Measurements from ENCODE around the gene GRPEL2. TPM values are rescaled to one million over a fixed set of nuclear protein-coding genes. Genes with fewer than 3 reads are reported as not detected.

GRPEL2 gene
- total RNA-seq, 3 donors from 2014 or later, result 9.9 to 15.2 (median 11.1) TPM

DNA sequence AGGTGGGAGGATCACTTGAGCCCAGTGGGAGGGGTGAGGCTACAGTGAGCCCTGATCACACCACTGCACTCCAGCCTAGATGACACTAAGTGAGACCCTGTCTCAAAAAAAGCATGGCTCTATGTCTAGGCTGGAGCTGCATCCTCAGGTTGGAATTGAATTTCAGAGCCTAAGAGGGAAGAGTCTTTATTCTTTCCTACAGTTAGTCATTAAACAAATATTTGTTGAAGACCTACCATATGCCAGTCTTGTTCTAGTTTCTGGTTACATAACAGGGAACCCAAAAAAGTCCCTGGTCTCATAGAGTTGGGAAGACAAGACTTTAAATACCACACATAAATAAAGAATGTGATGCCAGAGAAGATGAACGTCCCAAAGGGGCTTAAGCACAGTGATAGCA is 6.9 kb upstream of the GRPEL2 start:
- H3K9me3 ChIP-seq, result no peaks in the 10 kb centered on the region
- no peaks in the 10 kb centered on the region for H3K4me1 ChIP-seq (ENCODE audit: low read depth)
- no peak for ATAC-seq
- no peaks in the 10 kb centered on the region for H3K36me3 ChIP-seq (ENCODE audit: low read depth)
- DNase-seq, result no peak
- intact Hi-C loops (cut with DNase I, micrococcal nuclease), result no loop called here
- H3K4me3 ChIP-seq, result no peak overlapping the region
- TF ChIP-seq, protein P1, sequence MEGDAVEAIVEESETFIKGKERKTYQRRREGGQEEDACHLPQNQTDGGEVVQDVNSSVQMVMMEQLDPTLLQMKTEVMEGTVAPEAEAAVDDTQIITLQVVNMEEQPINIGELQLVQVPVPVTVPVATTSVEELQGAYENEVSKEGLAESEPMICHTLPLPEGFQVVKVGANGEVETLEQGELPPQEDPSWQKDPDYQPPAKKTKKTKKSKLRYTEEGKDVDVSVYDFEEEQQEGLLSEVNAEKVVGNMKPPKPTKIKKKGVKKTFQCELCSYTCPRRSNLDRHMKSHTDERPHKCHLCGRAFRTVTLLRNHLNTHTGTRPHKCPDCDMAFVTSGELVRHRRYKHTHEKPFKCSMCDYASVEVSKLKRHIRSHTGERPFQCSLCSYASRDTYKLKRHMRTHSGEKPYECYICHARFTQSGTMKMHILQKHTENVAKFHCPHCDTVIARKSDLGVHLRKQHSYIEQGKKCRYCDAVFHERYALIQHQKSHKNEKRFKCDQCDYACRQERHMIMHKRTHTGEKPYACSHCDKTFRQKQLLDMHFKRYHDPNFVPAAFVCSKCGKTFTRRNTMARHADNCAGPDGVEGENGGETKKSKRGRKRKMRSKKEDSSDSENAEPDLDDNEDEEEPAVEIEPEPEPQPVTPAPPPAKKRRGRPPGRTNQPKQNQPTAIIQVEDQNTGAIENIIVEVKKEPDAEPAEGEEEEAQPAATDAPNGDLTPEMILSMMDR (IDR thresholded peaks at IDR 0.05), result no peak

DNA sequence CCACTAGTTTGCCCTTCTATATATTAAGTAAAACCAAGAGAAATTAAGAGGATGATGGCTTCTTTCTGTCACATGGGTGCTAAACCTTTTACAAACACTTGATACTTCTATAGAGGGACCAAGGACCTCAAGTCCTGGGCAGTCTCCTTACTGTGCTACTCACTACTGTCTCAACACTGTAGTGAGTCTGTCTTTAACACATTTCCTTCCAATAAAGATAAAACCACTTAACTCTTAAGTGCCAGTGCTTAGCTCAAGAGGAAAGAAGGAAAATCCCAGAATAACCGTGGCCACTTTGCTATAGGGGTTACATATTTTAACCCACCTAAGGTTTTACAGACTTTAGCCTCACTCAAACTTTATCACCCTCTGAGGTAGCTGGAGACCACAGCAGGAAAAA is 4.4 kb upstream of the GRPEL2 start:
- intact Hi-C loops (cut with DNase I, micrococcal nuclease), result no loop called here
- no peaks in the 10 kb centered on the region for H3K36me3 ChIP-seq (ENCODE audit: low read depth)
- ATAC-seq, result no peak
- TF ChIP-seq, protein P1 (IDR thresholded peaks at IDR 0.05), result no peak
- no peaks in the 10 kb centered on the region for H3K4me1 ChIP-seq (ENCODE audit: low read depth)
- no peaks in the 10 kb centered on the region for H3K9me3 ChIP-seq
- H3K4me3 ChIP-seq, result no peak overlapping the region
- no peak for DNase-seq

DNA sequence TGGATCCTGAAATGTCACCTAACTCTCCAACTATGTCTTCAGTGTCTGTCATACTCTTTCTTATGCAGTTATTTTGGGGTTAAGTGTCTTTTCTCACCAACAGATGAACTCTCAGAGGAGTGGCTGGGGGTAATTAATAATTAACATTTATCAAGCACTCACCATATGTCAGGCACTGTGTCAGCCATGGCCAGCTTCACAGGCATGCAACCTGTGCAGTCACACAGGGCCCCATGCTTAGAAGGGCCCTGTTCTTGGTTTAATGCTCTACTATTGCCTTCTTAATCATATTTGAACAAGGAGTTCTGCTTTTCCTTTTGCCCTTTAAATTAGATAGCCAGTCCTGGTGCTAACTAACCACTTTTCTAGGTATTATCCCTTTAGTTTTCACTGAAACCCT is 3.4 kb upstream of the GRPEL2 start:
- H3K36me3 ChIP-seq (ENCODE audit: low read depth), result no peaks in the 10 kb centered on the region
- DNase-seq (no peak), ATAC-seq (no peak)

DNA sequence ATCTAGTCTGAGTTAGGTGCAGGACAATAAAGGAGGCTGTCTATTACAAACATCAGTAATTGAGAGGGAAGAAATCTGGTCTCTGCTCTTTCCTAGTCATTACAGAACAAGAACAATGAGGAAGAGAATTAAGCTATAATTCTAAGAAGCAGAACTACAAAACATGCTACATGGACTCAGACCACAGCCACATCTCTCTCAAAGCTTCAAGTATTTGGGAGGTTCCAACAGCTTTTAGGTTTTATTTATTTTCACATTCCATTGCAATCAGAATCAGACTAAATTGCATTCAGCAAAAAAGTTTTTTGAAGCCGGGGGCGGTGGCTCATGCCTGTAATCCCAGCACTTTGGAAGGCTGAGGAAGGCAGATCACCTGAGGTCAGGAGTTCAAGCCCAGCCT is 1.1 kb upstream of the GRPEL2 start:
- Histone ChIP-seq H3K36me3 (ENCODE audit: low read depth) (no peaks in the 10 kb centered on the region), H3K4me1 (ENCODE audit: low read depth) (peaks cover 5% of the 10 kb centered on the region), H3K9me3 (no peaks in the 10 kb centered on the region), H3K4me3 (no peak overlapping the region)
- DNase-seq (no peak), ATAC-seq (no peak)
- intact Hi-C loops (cut with DNase I, micrococcal nuclease), result no loop called here
- TF ChIP-seq, protein P1 (IDR thresholded peaks at IDR 0.05), result no peak

More for the DNA sequence above, 3.4 kb upstream of the GRPEL2 start:
- H3K4me1 ChIP-seq (ENCODE audit: low read depth), result peaks cover 5% of the 10 kb centered on the region
- no peak overlapping the region for H3K4me3 ChIP-seq
- intact Hi-C loops (cut with DNase I, micrococcal nuclease), result no loop called here
- no peaks in the 10 kb centered on the region for H3K9me3 ChIP-seq
- TF ChIP-seq, protein P1 (IDR thresholded peaks at IDR 0.05), result no peak

DNA sequence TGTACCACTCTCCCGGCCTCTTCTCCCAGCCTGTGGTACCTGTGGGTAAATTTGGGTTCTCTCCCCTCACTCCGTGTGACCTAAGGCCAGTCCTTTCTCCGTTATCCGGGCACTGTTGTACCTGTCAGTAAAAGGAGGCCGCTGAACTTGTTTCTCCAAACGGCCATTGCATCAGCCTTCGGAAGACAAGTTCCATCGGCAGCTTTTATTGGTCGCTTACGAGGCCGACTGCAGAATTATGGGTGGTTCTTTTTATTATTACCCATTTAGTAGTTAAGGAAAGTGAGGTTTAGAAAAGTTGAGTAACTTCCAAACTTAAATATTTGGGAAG is 558 bp downstream of the GRPEL2 start:
- TF ChIP-seq, protein P1 (IDR thresholded peaks at IDR 0.05), result no peak
- DNase-seq, result no peak
- Histone ChIP-seq H3K9me3 (no peaks in the 10 kb centered on the region), H3K4me3 (peak overlapping the region; percentile 49), H3K36me3 (ENCODE audit: low read depth) (peaks cover 5% of the 10 kb centered on the region), H3K4me1 (ENCODE audit: low read depth) (peaks cover 5% of the 10 kb centered on the region)
- peak; percentile 2 for ATAC-seq
- intact Hi-C loops (cut with DNase I, micrococcal nuclease), result no loop called here

DNA sequence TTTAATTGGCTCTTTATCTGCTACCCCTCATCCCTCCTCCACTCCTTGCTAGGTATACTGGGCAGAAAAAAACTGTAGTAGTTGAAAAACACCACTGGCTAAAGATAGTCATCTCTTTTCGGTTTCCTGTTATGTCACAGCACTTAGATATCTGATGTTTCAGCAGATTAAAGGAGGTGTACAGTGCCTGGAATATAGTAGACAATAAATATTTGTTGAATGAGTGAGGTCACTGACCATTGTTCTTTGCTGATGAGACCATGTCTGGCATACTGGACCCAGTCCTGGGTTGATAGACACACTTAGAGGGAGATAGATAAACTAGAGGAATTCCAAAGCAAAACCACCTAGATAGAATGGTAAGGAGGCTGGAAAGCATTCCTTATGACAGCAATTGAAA is 3.2 kb downstream of the GRPEL2 start:
- Histone ChIP-seq H3K4me1 (ENCODE audit: low read depth) (peaks cover 5% of the 10 kb centered on the region), H3K36me3 (ENCODE audit: low read depth) (peaks cover 5% of the 10 kb centered on the region), H3K9me3 (no peaks in the 10 kb centered on the region), H3K4me3 (no peak overlapping the region)
- TF ChIP-seq, protein P1 (IDR thresholded peaks at IDR 0.05), result no peak
- DNase-seq, result no peak
- intact Hi-C loops (cut with DNase I, micrococcal nuclease), result no loop called here
- no peak for ATAC-seq
